Fibroblast of mammary gland (primary cell): ENCODE measurements around the gene PPP1R1B.
A peak's percentile ranks its signal among the peaks of the same experiment; 100 is the strongest.

Experiments
- DNase-seq: peaks from one replicate; pipeline ENCODE4 v3.0.0-alpha.2; 2010; ENCODE audit warnings: low read depth
- H3K4me3 ChIP-seq: 2 replicates; pipeline ENCODE4 v1.5.1; 2011; ENCODE audit warnings: low read depth, mild to moderate bottlenecking, low read length, moderate library complexity; ENCODE audit not compliant: control insufficient read depth
- CTCF ChIP-seq: conservative IDR thresholded peaks from 2 replicates; pipeline ENCODE4 v1.5.1; 2011; ENCODE audit warnings: low read depth, low read length, inconsistent platforms; ENCODE audit not compliant: control insufficient read depth, insufficient read depth

Gene PPP1R1B

GRCh38 chr17:39653662-39654331, 27.0 kb downstream of the PPP1R1B start:
- peak; percentile 89 for TF ChIP-seq CTCF
- H3K4me3 ChIP-seq: no peak overlapping the region
- DNase-seq: peak; percentile 42

GRCh38 chr17:39655105-39655504, 28.4 kb downstream of the PPP1R1B start:
- no peak for DNase-seq
- no peak for TF ChIP-seq CTCF
- H3K4me3 ChIP-seq: no peak overlapping the region

GRCh38 chr17:39658346-39658745, 31.6 kb downstream of the PPP1R1B start:
- no peak for TF ChIP-seq CTCF
- H3K4me3 ChIP-seq: no peak overlapping the region
- no peak for DNase-seq

GRCh38 chr17:39658760-39659159, 32.0 kb downstream of the PPP1R1B start:
- TF ChIP-seq CTCF: no peak
- H3K4me3 ChIP-seq: no peak overlapping the region
- no peak for DNase-seq

- no peak for TF ChIP-seq CTCF
- DNase-seq: no peak
- no peak overlapping the region for H3K4me3 ChIP-seq
Observed at GRCh38 chr17:39659279-39660010, 32.7 kb downstream of the PPP1R1B start.

GRCh38 chr17:39660011-39660360, 33.2 kb downstream of the PPP1R1B start:
- H3K4me3 ChIP-seq: no peak overlapping the region
- no peak for DNase-seq
- TF ChIP-seq CTCF: no peak
